Transverse colon (tissue), 4 donors: ENCODE results near the gene KLHDC7B. TPM values are rescaled to one million over a fixed set of nuclear protein-coding genes. Genes with fewer than 3 reads are reported as not detected.

Experiments
- DNase-seq: peaks from one replicate; pipeline ENCODE4 v3.0.0-alpha.2; 2019
- H3K27ac ChIP-seq, 4 donors: fragments of 200-600 bp; sonication (generic); 2 replicates each; pipeline ENCODE4 v1.5.1; 2016 to 2018; ENCODE audit warnings: inconsistent platforms in 4 of 4
- H3K27me3 ChIP-seq: fragments of 200-600 bp; sonication (generic); 2 replicates; pipeline ENCODE4 v1.5.1; 2017; ENCODE audit warnings: inconsistent platforms
- H3K36me3 ChIP-seq, 4 donors: fragments of 200-600 bp; sonication (generic); 2 replicates each; pipeline ENCODE4 v1.5.1; 2017 to 2019; ENCODE audit warnings: inconsistent platforms in 4 of 4
- H3K4me1 ChIP-seq, 4 donors: fragments of 200-600 bp; sonication (generic); 2 replicates each; pipeline ENCODE4 v1.5.1; 2017 to 2020; ENCODE audit warnings: inconsistent platforms in 4 of 4
- H3K4me3 ChIP-seq, 4 donors: fragments of 200-600 bp; sonication (generic); 1 replicate in 1 of 4; 2 replicates in 3 of 4; pipeline versions ENCODE4 v1.5.1 to v1.6.1; 2017 to 2019; ENCODE audit warnings: inconsistent platforms in 4 of 4
- H3K9me3 ChIP-seq, 2 donors: fragments of 200-600 bp; sonication (generic); 2 replicates each; pipeline ENCODE4 v1.5.1; 2017 to 2019; ENCODE audit warnings: inconsistent platforms in 2 of 2
- CTCF ChIP-seq, 5 experiments: fragments of 200-600 bp in 3 of 5; fragments of 450-650 bp in 2 of 5; sonication (generic) in 3 of 5; IDR thresholded peaks; 1 replicate in 2 of 5; 2 replicates in 3 of 5; pipeline ENCODE4 v1.5.1; 2016 to 2017; ENCODE audit warnings: antibody characterized with exemption in 5 of 5, inconsistent platforms in 3 of 5, mild to moderate bottlenecking in 2 of 5, moderate library complexity in 1 of 5
- EP300 ChIP-seq: sonication (generic); formaldehyde crosslinking; IDR thresholded peaks from one replicate; pipeline ENCODE4 v1.6.1; 2017; ENCODE audit warnings: antibody characterized with exemption, low read depth
- POLR2A ChIP-seq: fragments of 450-650 bp; IDR thresholded peaks from one replicate; pipeline ENCODE4 v1.6.1; 2016; ENCODE audit warnings: antibody characterized with exemption, mild to moderate bottlenecking, moderate library complexity
- POLR2AphosphoS5 ChIP-seq, 3 donors: sonication (generic); formaldehyde crosslinking; IDR thresholded peaks; one replicate each; pipeline ENCODE4 v1.6.1; 2016; ENCODE audit warnings: antibody characterized with exemption in 3 of 3
- WGBS, 2 donors: methylation state at CpG; one replicate each; pipeline ENCODE4 v1.1.5; 2018; ENCODE audit warnings: low coverage in 1 of 2; 5-methylcytosine and 5-hydroxymethylcytosine counted together
- in situ Hi-C, 4 donors: fragments of 200-750 bp; cut with MboI; loops; one replicate each; pipeline versions ENCODE4 v1.15.0 to v1.15.1; 2017; ENCODE audit warnings: low sequenced_read_pairs in 3 of 4, low pct_ligation_motif_present in 1 of 4, low pct_unique_long_range_greater_than_20kb in 1 of 4
- intact Hi-C: fragments of 100-400 bp; cut with DNase I; formaldehyde crosslinking; loops from one replicate; pipeline ENCODE4 v1.15.1; 2023; ENCODE audit warnings: low total_unique reads
- total RNA-seq, 4 donors: library from RNA; depleted of rRNA; stranded (reverse); fragments of >200 nt; gene quantifications; one replicate each; pipeline ENCODE4 v1.1.0, GENCODE V29; 2016

KLHDC7B gene
- total RNA-seq, 4 donors from 2014 or later = 0.14 to 1.5 (median 0.32) TPM; not detected in 1

- Histone ChIP-seq H3K27me3 (no peaks in the 10 kb centered on the region), H3K27ac (peak overlapping the region; percentile 21 to 48 (median 22)), H3K4me1 (peaks cover 0 to 27% (median 5%) of the 10 kb centered on the region in 4 donors), H3K4me3 (no peak overlapping the region), H3K9me3 (no peaks in the 10 kb centered on the region), H3K36me3 (no peaks in the 10 kb centered on the region)
- intact Hi-C loops (no loop called here), in situ Hi-C loops (no loop called here)
- WGBS, 2 donors = 68 to 74% methylated on average over 3 to 8 of the region's 8 CpGs
- peak; percentile 43 for DNase-seq
- TF ChIP-seq POLR2AphosphoS5 (IDR thresholded peaks at IDR 0.05) (no peak), POLR2A (no peak), EP300 (no peak), CTCF (IDR thresholded peaks at IDR 0.05) (no peak)
These were observed 23.4 kb downstream of the KLHDC7B start for GRCh38 chr22:50569041-50569459.

GRCh38 chr22:50569896-50570535, 24.3 kb downstream of the KLHDC7B start:
- 84 to 100% methylated on average over 1 to 13 of the region's 13 CpGs for WGBS, 2 donors
- intact Hi-C loops = no loop called here
- no peaks in the 10 kb centered on the region for H3K36me3 ChIP-seq
- H3K27me3 ChIP-seq = no peaks in the 10 kb centered on the region
- H3K4me3 ChIP-seq = no peak overlapping the region
- H3K4me1 ChIP-seq = peaks cover 0 to 17% (median 4%) of the 10 kb centered on the region in 4 donors
- no peak overlapping the region for H3K27ac ChIP-seq
- no peak for TF ChIP-seq EP300
- no peak for TF ChIP-seq POLR2A
- no peak for TF ChIP-seq POLR2AphosphoS5 (IDR thresholded peaks at IDR 0.05)
- no peak for TF ChIP-seq CTCF (IDR thresholded peaks at IDR 0.05)
- no peaks in the 10 kb centered on the region for H3K9me3 ChIP-seq
- no peak for DNase-seq
- in situ Hi-C loops = no loop called here

- intact Hi-C loops = no loop called here
- no peaks in the 10 kb centered on the region for H3K36me3 ChIP-seq
- no peak for DNase-seq
- TF ChIP-seq CTCF (IDR thresholded peaks at IDR 0.05) (no peak), POLR2AphosphoS5 (IDR thresholded peaks at IDR 0.05) (no peak), POLR2A (no peak), EP300 (no peak)
- WGBS, 2 donors = 93% methylated on average over 3 to 12 of the region's 12 CpGs
- H3K4me1 ChIP-seq = peaks cover 0 to 14% (median 4%) of the 10 kb centered on the region in 4 donors
- H3K4me3 ChIP-seq = no peak overlapping the region
- in situ Hi-C loops = no loop called here
- H3K27ac ChIP-seq = no peak overlapping the region
- no peaks in the 10 kb centered on the region for H3K27me3 ChIP-seq
- no peaks in the 10 kb centered on the region for H3K9me3 ChIP-seq
These were observed 25.2 kb downstream of the KLHDC7B start for GRCh38 chr22:50570861-50571260.

- H3K4me3 ChIP-seq = no peak overlapping the region
- no peaks in the 10 kb centered on the region for H3K36me3 ChIP-seq
- peaks cover 0 to 14% (median 4%) of the 10 kb centered on the region in 4 donors for H3K4me1 ChIP-seq
- no peak for TF ChIP-seq POLR2A
- TF ChIP-seq POLR2AphosphoS5 (IDR thresholded peaks at IDR 0.05) = no peak
- TF ChIP-seq EP300 = no peak
- TF ChIP-seq CTCF (IDR thresholded peaks at IDR 0.05) = no peak
- H3K27ac ChIP-seq = no peak overlapping the region
- H3K27me3 ChIP-seq = no peaks in the 10 kb centered on the region
- DNase-seq = no peak
- intact Hi-C loops (no loop called here), in situ Hi-C loops (no loop called here)
- 72% methylated on average over 16 of the region's 26 CpGs; no CpG with 5 or more reads in 1 of the 2 donors for WGBS, 2 donors
- H3K9me3 ChIP-seq = no peaks in the 10 kb centered on the region
These were observed 25.8 kb downstream of the KLHDC7B start for GRCh38 chr22:50571264-50572175.
